GM18858 (cell line): Measurements from ENCODE around the gene STRAP.
"Not testable (repeated sequence)": the region's sequence is repeated elsewhere in the genome, so short reads cannot be mapped to it uniquely, and the experiment has no call there.

Experiments used
- ATAC-seq: cut with Tn5 transposase; IDR thresholded peaks from one replicate; pipeline ENCODE4 v1.9.1; 2021; ENCODE audit not compliant: unreplicated experiment

STRAP gene

GRCh38 chr12:15919418-15919817 lies 37.2 kb downstream of the STRAP start:
- ATAC-seq, result no peak

GRCh38 chr12:15924956-15925355 lies 42.8 kb downstream of the STRAP start:
- ATAC-seq, result no peak

GRCh38 chr12:15928346-15928745 lies 46.2 kb downstream of the STRAP start:
- no peak for ATAC-seq

GRCh38 chr12:15928870-15929571 lies 46.8 kb downstream of the STRAP start:
- no peak for ATAC-seq

- ATAC-seq, result peak; percentile 67
These were observed 49.4 kb downstream of the STRAP start for GRCh38 chr12:15931590-15932053.

GRCh38 chr12:15932327-15932726 lies 50.1 kb downstream of the STRAP start:
- ATAC-seq, result no peak

- no peak for ATAC-seq
These were observed 50.8 kb downstream of the STRAP start for GRCh38 chr12:15932971-15933370.

- ATAC-seq, result no peak
These were observed 51.6 kb downstream of the STRAP start for GRCh38 chr12:15933751-15934150.

- no peak for ATAC-seq
These were observed 54.6 kb downstream of the STRAP start for GRCh38 chr12:15936751-15937150.

GRCh38 chr12:15937902-15938301 lies 55.7 kb downstream of the STRAP start:
- ATAC-seq, result no peak

- no peak for ATAC-seq
These were observed 56.9 kb downstream of the STRAP start for GRCh38 chr12:15939111-15939510.

- no peak for ATAC-seq
These were observed 60.3 kb downstream of the STRAP start for GRCh38 chr12:15942475-15942874.

GRCh38 chr12:15943519-15943918 lies 61.3 kb downstream of the STRAP start:
- not testable (repeated sequence) for ATAC-seq

- not testable (repeated sequence) for ATAC-seq
These were observed 66.3 kb downstream of the STRAP start for GRCh38 chr12:15948461-15948860.
